Epithelial cell of esophagus (primary cell): ENCODE data around the gene GPR37L1.
"Not testable (repeated sequence)": the region's sequence is repeated elsewhere in the genome, so short reads cannot be mapped to it uniquely, and the experiment has no call there.

Source experiments
- DNase-seq: peaks from one replicate; pipeline ENCODE4 v3.0.0; 2010; ENCODE audit warnings: low read depth
- H3K4me3 ChIP-seq: 2 replicates; pipeline ENCODE4 v1.5.1; 2011; ENCODE audit warnings: mild to moderate bottlenecking, low read length, control low read depth
- TF ChIP-seq, protein P1 (sequence below): IDR thresholded peaks from 2 replicates; pipeline ENCODE4 v1.5.1; 2011; ENCODE audit warnings: low read depth, mild to moderate bottlenecking, low read length, control low read depth, inconsistent platforms; ENCODE audit not compliant: insufficient read depth; ENCODE audit errors: missing control alignments

Gene GPR37L1

GRCh38 chr1:202133989-202134388, 11.3 kb downstream of the GPR37L1 start:
- TF ChIP-seq, protein P1, sequence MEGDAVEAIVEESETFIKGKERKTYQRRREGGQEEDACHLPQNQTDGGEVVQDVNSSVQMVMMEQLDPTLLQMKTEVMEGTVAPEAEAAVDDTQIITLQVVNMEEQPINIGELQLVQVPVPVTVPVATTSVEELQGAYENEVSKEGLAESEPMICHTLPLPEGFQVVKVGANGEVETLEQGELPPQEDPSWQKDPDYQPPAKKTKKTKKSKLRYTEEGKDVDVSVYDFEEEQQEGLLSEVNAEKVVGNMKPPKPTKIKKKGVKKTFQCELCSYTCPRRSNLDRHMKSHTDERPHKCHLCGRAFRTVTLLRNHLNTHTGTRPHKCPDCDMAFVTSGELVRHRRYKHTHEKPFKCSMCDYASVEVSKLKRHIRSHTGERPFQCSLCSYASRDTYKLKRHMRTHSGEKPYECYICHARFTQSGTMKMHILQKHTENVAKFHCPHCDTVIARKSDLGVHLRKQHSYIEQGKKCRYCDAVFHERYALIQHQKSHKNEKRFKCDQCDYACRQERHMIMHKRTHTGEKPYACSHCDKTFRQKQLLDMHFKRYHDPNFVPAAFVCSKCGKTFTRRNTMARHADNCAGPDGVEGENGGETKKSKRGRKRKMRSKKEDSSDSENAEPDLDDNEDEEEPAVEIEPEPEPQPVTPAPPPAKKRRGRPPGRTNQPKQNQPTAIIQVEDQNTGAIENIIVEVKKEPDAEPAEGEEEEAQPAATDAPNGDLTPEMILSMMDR: no peak
- H3K4me3 ChIP-seq: no peak overlapping the region
- no peak for DNase-seq

DNA sequence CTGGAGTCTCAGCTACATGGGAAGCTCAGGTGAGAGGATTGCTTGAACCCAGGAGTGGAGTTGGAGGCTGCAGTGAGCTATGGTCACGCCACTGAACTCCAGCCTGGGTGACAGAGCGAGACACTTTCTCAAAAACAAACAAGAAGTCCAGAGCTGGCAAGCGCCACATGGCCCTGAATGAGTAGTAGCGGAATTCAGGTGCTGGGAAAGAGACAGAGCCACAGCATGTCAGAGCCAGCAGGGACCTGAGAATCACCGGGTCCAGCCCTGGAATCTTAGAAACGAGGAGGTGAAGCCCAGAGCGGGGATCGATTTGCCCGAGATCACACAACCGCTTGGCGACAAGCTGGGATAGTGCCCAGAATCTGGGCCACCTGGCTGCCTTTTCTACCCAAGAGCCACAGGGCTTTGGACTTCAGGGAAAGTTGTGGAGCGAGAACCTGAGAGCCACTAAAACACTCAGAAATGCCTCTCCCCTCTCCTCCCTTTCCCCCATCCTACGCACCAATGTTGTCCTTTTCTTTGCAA, 12.0 kb downstream of the GPR37L1 start:
- TF ChIP-seq, protein P1: no peak
- H3K4me3 ChIP-seq: no peak overlapping the region
- DNase-seq: no peak

DNA sequence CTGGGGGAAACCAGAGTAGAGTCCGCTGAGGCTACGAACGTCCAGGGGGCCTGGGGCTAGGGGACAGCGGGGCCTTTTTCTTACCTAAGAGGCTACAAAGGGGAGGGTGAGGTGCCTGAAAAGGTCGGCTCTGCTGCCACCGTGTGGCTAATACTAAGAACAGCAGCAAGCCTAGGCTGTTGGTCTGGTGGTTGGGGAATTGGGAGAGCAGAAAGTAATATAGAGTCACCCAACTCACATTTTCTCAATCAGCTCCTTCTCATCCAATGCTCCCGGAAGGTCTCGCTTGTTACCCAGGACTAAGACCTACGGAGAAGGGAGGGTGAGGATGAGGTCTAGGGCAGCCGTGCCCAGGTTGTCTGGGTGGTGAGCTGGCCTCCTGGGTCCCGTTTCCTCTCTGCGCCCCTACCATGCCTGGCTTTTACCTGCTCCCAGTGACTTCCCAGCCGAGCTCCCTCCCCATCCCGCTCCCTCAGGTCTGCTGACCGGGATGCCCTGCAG, 12.6 kb downstream of the GPR37L1 start:
- peak; percentile 66 for DNase-seq
- H3K4me3 ChIP-seq: no peak overlapping the region
- TF ChIP-seq, protein P1: peak; percentile 88

GRCh38 chr1:202140833-202141232, 18.1 kb downstream of the GPR37L1 start:
- H3K4me3 ChIP-seq: no peak overlapping the region
- DNase-seq: no peak
- TF ChIP-seq, protein P1: no peak

GRCh38 chr1:202141468-202141867, 18.8 kb downstream of the GPR37L1 start:
- not testable (repeated sequence) for DNase-seq, H3K4me3 ChIP-seq

- TF ChIP-seq, protein P1: no peak
- DNase-seq: no peak
- peak overlapping the region; percentile 76 for H3K4me3 ChIP-seq
These were observed 20.5 kb downstream of the GPR37L1 start for GRCh38 chr1:202143011-202143767.

GRCh38 chr1:202143768-202144401, 21.2 kb downstream of the GPR37L1 start:
- DNase-seq: no peak
- H3K4me3 ChIP-seq: peak overlapping the region; percentile 76
- TF ChIP-seq, protein P1: no peak
